Medulla oblongata (tissue), 1 donor: ENCODE data around the gene ATG14.
"Not testable (repeated sequence)": the region's sequence is repeated elsewhere in the genome, so short reads cannot be mapped to it uniquely, and the experiment has no call there.

ENCODE experiments used
- DNase-seq: peaks from one replicate; pipeline ENCODE4 v3.0.0-alpha.2; 2015; ENCODE audit errors: extremely low spot score

ATG14 gene, protein sequence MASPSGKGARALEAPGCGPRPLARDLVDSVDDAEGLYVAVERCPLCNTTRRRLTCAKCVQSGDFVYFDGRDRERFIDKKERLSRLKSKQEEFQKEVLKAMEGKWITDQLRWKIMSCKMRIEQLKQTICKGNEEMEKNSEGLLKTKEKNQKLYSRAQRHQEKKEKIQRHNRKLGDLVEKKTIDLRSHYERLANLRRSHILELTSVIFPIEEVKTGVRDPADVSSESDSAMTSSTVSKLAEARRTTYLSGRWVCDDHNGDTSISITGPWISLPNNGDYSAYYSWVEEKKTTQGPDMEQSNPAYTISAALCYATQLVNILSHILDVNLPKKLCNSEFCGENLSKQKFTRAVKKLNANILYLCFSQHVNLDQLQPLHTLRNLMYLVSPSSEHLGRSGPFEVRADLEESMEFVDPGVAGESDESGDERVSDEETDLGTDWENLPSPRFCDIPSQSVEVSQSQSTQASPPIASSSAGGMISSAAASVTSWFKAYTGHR

DNA sequence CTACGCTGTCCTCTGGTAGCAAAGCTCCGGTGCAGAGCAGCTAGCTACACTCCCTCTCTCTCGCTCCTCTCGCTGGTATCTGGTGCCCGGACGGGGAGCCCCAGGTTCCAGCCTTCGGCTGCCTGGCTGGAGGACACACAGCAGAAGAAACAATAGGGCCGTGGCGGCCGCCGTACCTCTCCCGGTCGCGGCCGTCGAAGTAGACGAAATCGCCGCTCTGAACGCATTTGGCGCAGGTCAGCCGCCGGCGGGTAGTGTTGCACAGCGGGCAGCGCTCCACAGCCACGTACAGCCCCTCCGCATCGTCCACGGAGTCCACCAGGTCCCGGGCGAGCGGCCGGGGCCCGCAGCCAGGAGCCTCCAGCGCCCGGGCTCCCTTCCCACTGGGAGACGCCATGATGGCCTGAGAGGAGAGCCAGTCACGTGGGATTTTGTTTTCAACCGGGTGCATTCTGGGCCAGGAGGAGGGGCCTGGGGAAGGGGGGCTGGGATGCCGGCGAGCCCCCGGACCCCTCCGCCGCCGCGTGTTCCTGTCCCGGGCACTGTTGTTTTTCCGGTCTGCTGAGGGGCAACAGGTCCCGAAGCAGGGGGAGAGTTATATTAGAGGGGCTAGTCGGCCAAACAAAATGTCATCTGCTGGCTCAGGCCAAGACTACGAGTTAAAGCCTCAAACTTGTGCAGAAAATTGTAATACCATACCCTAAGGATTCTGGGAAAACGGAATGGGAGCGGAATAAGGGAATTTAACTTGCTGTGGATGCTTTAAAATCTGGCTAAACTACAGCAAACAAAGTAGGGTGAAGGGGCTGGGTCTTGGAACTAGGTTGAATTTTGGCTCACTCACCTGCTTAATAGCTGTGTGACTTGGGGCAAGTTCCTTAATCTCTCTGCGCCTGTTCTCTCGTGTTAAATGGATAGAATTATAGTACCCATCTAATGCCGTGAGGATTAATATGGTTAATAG lies at the start of gene ATG14:
Gene ATG14 (minus strand): TSS at position 405 of the 964 bp plus-strand sequence. CDS start 8 bp downstream, at position 397.
- DNase-seq = peak; percentile 95

DNA sequence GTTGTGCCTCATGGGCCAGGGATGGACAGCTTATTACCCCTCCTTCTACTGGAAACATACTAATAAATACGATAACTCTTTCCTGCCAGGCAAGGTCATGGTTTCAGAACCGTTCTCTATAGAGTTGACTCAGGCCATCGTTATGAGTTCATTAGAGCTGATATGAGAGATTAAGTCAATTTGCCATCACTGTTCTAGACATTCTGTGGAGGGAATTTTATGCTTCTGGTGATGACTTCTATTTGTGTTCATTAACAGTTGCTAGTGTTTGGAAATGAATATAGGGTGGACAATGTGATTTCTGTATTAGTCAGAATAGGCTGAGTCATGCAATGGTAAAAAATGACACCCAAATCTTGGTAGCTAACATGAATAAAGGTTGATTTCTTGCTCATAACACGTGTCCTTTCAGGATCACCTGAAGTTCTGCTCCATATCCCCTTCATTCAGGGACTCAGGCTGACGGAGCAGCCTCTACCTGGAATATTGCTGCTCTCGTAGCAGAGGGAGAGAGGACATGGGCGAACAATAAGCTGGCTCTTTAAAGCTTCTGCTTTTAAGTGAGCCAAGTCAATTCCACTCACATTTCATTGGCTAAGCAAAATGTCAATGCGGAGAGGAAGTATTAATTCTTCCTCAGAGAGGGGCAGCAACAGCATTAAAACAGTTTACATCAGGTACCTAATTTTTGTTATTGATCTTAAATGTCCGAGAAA lies 47.3 kb upstream of the ATG14 start:
- peak; percentile 40 for DNase-seq

DNA sequence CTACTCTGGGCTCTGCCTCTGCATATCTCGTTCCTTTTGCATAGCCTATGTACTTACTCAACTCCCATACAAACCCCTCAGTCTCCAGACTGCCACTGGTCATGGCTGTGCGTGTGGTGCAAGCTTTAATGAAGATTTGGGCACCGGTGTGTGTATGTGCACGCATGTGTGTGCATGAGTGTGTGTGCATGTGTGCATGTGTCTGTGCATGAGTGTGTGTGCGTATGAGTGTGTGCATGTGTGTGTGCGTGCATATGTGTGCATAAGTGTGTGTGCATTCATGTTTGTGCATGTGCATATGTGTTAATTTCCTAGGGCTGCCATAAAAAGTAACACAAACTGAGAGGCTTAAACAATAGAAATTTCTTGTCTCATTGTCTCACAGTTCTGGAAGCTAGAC lies 45.9 kb upstream of the ATG14 start:
- DNase-seq = no peak

DNA sequence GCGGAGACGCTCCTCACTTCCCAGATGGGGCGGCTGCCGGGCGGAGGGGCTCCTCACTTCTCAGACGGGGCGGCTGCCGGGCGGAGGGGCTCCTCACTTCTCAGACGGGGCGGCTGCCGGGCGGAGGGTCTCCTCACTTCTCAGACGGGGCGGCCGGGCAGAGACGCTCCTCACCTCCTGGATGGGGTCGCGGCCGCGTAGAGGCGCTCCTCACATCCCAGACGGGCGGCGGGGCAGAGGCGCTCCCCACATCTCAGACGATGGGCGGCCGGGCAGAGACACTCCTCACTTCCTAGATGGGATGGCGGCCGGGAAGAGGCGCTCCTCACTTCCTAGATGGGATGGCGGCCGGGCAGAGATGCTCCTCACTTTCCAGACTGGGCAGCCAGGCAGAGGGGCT lies 44.8 kb upstream of the ATG14 start:
- DNase-seq = not testable (repeated sequence)

DNA sequence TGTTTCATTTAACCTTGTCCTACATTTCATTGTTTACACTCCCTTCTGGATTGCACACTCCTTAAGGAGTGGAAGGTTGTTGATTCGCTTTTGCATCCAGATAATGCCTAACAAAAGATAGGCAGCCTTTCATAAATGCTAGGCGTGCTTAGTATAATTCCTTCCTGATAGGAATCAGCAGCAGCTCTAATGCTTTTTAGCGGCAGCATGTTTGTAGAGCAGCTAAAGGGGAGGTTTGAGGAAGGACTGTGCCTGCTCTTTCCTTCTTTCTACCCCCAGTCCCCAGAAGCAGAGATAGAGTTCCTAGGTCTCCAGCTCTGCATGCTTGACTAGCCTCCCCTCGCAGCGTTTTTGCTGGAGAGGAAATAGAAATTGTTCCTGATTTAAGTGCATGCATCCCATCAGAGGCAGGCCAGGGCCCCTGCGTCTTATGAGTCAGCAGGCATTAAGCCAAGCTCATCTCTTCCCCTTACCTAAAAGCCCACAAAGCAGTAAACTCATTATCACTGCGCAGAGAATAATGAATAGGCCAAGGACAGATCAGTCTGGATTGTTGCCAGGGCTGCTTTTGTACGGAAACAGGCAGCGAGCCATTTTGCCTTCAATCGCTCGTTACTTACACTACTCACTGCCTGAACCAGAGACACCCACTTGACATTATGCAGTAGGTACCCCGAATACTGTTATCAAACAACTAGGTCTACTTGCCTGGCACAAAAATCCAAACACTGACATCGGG lies 42.8 kb upstream of the ATG14 start:
- DNase-seq = peak; percentile 60

DNA sequence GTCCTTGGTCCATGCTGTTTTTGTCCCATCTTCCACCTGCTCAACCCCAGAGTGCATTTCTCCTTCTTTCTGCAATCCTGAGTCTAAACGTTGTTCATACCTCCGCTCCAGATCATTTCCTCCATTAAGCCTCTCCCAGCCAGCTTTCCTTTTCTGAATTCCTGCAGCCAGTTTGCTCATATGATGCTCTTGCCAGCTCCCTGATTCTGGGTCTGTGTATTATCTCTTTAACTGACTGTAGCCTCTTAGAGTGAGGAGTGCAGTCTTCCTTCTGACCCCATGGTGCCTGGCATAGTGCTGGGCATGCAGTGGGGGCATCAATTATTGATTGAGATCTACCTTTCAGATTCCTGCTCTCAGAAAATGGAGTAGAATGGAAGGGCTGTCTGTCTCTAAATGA lies 40.3 kb upstream of the ATG14 start:
- no peak for DNase-seq

DNA sequence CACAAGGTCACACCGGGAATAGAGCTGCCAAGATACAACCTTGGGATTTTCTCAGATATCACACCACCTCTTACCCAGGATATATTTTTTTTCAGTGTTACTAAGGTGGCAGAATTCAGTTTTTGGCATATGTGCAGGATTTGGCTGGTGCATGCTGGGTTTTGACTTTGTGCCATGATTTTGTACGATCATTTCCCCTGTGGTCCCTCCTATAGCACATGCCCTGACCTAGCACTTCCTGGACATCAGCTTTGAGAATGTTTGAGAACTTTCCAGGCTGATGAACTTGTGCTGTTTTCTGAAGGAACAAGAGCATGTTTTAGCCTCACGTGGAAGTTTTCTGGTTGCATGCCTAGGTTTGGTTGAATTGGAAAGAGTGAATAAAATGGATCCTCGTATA lies 39.8 kb upstream of the ATG14 start:
- peak; percentile 18 for DNase-seq

DNA sequence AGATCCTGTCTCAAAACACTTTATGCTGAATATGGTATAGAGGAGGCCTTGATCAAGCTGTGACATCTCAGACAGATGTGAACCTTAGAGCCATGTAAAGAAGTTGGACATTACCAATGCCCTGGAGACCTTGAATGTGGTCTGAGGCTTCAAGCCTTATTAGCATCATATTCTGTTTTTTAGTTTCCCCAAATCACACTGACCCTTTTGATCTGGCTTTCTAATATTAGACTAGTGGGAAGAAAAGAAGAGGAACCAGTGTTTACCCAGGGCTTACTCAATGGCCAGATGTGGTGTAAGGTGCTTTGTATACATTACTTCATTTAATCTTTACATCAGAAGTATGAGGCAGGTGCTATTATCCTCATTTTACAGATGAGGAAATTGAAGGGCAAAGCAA lies 39.4 kb upstream of the ATG14 start:
- no peak for DNase-seq

DNA sequence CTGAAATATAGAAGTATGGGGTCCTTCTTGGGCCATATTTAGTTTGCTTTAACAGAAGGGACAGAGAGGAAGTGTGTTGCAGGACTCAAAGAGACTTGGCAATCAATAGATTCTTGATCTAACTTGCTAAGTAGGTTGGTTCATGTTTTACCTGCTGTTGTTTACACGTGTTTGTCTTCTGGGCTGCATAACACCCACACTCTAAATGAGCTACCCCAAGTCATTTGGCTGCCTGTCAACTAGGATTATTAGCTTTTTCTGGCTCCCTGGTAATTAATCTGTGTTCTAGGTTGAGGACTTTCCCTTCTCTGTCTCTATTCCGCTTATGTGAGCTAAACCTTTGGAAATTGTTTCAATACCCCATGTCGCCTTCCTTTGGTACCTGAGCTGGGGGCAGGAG lies 38.9 kb upstream of the ATG14 start:
- no peak for DNase-seq

DNA sequence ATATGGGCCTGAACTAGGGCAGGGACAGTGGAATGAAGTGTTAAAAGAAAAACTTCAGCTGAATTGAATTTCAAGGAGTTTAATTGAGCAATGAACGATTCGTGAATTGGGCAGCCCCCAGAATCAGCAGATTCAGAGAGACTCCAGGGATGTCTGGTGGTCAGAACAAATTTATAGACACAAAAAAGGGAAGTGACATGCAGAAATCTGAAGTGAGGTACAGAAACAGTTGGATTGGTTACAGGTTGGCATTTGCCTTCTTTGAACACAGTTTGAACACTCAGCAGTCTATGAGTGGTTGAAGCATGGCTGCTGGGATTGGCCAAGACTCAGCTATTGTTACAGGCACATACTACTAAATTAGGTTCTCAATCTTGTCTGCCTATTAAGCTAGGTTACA lies 38.5 kb upstream of the ATG14 start:
- no peak for DNase-seq

DNA sequence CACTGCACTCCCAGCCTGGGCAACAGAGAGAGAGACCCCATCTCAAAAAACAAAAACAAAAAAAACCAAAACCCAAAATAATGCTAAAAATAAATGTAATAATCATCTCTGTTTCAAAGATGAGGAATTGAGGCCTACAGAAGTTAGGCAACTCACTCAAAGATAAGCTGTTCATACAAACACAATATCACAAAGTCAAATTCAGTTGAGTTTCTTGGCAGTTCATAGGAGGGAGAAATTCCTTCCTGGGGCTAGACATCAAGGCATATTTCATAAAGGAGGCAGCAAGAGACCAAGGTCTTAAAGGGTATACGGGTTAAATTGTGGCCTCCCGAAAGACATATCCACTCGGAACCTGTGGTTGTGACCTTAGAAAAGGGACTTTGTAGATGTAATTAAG lies 37.5 kb upstream of the ATG14 start:
- DNase-seq = no peak

DNA sequence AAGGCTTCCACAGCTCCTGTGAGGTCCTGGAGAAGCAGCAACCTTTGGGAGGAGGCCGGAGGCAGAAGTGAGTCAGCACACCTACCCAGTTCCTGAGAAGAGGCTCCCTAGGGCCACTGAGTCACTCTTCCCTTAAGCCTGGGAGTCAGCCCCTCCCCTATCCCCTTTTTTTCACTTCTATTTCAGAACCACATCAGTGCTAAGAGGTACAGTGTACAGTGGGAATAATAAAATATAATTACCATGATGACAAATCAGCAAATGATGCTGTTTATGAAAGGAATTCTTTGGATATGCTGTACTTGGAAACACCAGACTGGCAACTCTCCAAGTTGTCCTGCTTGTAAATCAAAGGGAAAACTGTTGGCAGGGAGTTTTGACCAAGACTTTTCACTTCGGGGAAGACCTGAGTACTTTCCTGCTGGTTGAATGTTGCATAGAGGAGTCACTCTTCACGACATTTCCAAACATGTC lies 36.5 kb upstream of the ATG14 start:
- DNase-seq = no peak

DNA sequence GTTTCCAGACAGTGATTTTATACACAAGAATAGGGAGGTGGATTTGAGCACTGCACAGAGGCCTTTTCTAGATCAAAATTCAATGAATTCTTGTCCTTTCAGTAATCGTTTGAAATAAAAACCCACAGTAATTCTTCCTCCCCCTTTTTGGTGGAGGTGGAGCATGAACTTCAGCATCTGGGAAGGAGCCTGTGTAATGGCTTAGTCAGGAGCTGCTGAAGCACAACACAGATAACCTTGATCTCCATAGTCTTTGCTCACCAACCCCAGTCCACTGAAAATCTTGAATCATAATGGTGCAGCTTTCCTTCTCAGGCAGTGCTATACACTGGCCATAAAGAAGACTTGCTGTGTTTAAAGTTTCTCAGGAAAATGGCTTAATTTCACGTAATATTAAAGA lies 35.2 kb upstream of the ATG14 start:
- no peak for DNase-seq

DNA sequence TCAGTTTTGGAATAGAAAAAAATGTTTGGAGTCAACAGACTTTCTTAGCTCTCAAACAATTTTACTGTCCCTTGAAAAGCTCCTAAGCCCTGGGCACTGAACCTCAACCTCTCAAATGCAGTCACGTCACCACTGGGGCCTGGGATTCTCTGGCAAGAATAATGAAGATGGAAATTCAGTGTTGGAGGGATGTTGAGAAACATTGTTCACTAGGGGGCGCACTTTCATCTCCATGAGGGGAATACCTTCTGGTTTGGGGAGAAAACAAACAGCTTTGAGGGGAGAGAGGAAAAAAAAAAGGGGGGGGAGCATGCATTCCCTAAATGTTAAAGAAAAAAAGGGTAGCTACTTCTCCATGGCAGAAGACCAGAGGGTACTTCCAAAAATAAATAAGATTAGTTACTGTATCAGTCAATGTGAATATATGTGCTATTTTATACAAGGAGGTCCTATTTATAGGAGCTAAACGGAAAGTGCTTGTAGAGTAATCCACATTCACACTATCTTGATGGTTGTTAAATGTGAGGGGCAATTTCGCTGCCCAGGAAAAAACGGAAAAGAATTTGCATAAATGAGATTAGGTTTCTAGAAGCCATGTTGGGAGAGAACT lies 34.6 kb upstream of the ATG14 start:
- peak; percentile 88 for DNase-seq

DNA sequence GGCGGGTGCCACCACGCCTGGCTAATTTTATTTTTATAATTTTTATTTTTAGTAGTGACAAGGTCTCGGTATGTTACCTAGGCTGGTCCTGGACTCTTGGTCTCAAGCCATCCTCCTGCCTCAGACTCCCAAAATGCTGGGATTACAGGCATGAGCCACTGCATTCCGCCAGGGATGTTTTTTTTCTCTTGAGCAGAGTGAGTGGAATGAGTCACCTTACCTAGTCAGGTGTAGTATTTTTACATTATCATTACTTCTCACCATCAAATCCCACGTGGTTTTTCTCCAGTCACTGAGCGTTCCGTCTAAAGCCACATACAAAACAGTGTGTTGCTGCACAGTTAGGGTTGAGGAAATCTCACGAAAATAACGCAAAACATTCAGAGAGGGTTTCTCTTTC lies 29.7 kb upstream of the ATG14 start:
- DNase-seq = no peak

DNA sequence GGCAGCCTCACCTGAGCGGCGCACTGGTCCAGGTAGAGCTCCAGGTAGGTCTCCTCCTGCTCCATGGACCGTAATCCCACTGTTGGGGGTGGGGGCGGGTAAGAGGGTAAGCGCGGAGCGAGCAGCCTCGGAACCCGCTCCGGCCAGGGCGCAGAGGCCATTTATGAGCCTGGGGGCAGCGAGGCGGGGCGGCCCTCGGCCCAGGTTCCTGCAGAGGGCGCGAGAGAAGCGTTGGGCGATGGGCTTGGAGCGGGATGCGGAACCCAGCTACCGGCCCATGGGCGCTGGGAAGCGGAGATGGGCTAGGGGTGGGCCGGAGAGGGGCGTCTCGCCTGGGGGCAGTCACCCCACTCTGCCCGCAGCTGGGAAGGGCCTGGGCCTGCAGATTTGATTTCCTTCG lies 28.8 kb upstream of the ATG14 start, which contains the start of gene TBPL2:
Gene TBPL2 (minus strand): TSS at position 232 of the 400 bp plus-strand sequence. CDS start 167 bp downstream, at position 65.
- DNase-seq = no peak

DNA sequence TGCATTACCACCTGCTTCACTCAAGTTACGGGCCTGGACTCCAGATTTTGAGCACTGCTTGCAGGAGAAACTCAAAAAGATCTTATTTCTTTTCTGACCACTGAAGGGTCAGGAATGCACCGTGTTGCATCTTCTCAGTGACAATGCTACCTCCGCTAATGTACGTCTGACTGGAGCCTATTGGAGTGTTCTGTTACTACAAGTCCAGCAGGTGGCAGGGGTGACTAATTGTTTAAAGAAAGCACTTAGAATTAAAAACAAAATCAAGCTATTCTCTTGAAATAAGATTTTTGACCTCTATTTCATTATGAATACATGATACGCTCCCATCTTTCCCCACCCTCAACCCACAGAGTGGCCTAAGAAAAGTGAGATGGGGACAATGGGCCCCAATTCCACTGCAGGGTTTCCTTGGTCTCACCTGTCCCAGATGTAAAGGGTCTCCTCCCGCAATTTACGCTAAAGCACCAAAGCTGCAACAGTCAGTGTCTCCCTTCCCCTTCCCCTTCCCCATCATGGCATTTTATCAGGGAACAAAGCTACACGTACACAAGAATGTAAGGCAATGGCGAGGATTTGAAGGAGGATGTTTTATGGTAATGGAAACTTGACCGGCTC lies 26.5 kb upstream of the ATG14 start:
- DNase-seq = no peak

DNA sequence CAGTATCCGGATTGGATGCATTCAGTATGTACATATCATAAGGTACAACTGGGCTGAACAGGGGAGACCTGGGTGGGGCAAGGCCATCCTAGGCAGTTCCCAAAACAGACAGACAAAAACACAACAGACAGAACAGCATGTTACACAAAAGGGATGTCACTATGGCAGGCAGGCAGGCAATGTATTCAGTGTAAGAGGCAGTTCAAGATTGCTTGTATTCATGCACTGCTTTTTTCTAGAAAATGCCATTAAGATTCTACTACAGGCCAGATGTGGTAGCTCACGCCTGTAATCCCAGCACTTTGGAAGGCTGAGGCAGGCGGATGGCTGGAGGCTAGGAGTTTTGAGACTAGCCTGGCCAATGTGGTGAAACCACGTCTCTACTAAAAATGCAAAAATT lies 25.3 kb upstream of the ATG14 start:
- DNase-seq = no peak

DNA sequence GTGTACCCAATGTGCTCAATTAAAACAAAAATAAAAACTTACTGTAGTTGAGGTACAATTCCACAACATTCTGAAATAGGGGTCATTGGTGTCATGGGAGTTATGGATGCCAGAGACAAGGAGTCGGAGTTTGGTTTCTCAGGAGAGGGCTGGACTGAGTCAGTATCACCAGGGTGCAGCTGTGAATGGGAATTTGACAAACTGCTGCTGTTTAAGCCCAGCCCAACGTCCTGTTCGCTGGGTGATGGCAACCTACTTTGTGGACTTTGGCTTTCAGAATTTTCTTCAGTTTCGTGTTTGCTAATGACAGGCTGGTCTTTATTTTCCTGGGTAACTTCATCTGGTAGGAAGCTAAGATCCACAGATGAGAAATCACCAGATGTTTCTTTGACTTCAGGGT lies 24.9 kb upstream of the ATG14 start:
- DNase-seq = no peak

DNA sequence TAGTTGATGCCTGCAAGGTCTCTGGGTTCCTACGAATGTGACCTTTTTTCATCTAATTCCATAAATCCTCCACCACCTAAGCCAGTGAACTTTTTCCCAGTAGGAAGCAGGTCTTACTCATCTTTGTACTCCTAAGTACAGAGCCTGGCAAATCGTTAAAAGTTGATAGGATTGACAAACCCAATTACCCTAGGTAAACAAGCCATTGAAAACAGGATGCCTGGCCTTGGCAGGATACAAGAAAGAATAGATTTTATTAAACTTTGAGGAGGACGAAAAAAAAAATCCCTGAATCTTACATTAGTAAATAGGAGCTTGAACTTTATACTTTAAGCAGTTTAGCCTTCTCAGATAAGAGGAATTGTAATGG lies 23.2 kb upstream of the ATG14 start:
- no peak for DNase-seq
